Ishikawa (cell line): ENCODE data around the gene KAT14.

Experiments used
- CEBPB ChIP-seq: IDR thresholded peaks from 2 replicates; pipeline ENCODE4 v1.6.1; 2012
- CREB1 ChIP-seq: IDR thresholded peaks from 2 replicates; pipeline ENCODE4 v1.6.1; 2012; ENCODE audit warnings: low read depth
- EGR1 ChIP-seq: IDR thresholded peaks from 2 replicates; pipeline ENCODE4 v1.6.1; 2012
- EP300 ChIP-seq: IDR thresholded peaks from 2 replicates; pipeline ENCODE4 v1.6.1; 2012; ENCODE audit warnings: borderline replicate concordance
- FOXM1 ChIP-seq: IDR thresholded peaks from 2 replicates; pipeline ENCODE4 v1.6.1; 2012; ENCODE audit warnings: low read depth, borderline replicate concordance
- MAX ChIP-seq: IDR thresholded peaks from 2 replicates; pipeline ENCODE4 v1.6.1; 2012
- NFIC ChIP-seq: IDR thresholded peaks from 2 replicates; pipeline ENCODE4 v1.6.1; 2012
- RAD21 ChIP-seq: IDR thresholded peaks from 2 replicates; pipeline ENCODE4 v1.6.1; 2012; ENCODE audit warnings: low read depth
- TAF1 ChIP-seq: IDR thresholded peaks from 2 replicates; pipeline ENCODE4 v1.6.1; 2012; ENCODE audit warnings: low read depth, mild to moderate bottlenecking
- TCF12 ChIP-seq: IDR thresholded peaks from 2 replicates; pipeline ENCODE4 v1.6.1; 2012; ENCODE audit warnings: low read depth
- TEAD4 ChIP-seq: IDR thresholded peaks from 2 replicates; pipeline ENCODE4 v1.6.1; 2012
- YY1 ChIP-seq: IDR thresholded peaks from 2 replicates; pipeline ENCODE4 v1.6.1; 2012; ENCODE audit warnings: low read depth
- ZBTB7A ChIP-seq: IDR thresholded peaks from 2 replicates; pipeline ENCODE4 v1.6.1; 2012; ENCODE audit warnings: low read depth
- TF ChIP-seq, protein P1 (sequence below): IDR thresholded peaks from 2 replicates; pipeline ENCODE4 v1.6.1; 2012
- TF ChIP-seq, protein P2 (sequence below): IDR thresholded peaks from 2 replicates; pipeline ENCODE4 v1.6.1; 2012; ENCODE audit warnings: low read depth, mild to moderate bottlenecking

KAT14 gene, protein sequence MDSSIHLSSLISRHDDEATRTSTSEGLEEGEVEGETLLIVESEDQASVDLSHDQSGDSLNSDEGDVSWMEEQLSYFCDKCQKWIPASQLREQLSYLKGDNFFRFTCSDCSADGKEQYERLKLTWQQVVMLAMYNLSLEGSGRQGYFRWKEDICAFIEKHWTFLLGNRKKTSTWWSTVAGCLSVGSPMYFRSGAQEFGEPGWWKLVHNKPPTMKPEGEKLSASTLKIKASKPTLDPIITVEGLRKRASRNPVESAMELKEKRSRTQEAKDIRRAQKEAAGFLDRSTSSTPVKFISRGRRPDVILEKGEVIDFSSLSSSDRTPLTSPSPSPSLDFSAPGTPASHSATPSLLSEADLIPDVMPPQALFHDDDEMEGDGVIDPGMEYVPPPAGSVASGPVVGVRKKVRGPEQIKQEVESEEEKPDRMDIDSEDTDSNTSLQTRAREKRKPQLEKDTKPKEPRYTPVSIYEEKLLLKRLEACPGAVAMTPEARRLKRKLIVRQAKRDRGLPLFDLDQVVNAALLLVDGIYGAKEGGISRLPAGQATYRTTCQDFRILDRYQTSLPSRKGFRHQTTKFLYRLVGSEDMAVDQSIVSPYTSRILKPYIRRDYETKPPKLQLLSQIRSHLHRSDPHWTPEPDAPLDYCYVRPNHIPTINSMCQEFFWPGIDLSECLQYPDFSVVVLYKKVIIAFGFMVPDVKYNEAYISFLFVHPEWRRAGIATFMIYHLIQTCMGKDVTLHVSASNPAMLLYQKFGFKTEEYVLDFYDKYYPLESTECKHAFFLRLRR

DNA sequence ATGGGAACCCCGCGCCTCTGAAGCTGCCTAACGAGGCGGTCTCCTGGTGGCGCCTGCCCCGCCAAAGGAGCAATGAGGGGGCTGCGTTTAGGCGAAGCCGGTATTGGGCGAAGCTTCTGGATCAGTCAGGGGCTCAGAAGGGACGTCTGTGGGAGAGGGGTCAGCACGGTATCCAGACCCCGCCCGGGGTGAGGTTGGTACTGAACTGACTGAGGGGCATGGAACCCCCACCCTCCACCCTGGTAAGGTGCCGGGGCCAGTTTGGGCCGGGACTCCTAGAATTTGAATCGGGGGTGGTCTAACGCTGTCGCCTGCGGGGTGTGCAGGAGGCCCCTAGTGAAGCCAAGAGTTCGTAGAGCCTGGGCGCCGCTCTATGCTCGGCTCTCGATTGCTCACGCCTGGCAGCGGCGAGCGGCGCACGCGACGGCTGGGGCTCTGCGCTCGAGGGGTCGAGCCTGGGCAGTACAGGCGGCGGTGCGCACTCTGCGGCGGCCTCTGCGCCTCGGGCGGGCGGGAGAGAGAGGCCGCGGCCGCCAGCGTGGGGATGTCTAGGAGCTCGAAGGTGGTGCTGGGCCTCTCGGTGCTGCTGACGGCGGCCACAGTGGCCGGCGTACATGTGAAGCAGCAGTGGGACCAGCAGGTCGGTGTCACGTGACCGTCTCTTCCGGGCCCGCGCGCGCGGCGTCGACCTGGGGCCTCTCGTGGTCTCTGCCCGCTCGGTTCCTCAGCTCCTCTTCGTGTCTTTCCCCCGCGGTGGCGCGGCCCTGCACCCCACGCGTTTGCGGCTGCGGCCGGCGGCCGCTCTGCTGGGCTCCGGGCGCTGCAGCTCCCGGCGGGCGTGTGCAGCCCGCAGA, at the start of gene KAT14, which contains the start of gene PET117:
TSS of gene KAT14 (plus strand) at position 452 of the 854 bp plus-strand sequence. CDS start 4,798 bp downstream, outside the sequence.
TSS of gene PET117 (plus strand) at position 452 of the 854 bp plus-strand sequence. CDS start at position 545, 93 bp downstream.
- TF ChIP-seq, protein P1, sequence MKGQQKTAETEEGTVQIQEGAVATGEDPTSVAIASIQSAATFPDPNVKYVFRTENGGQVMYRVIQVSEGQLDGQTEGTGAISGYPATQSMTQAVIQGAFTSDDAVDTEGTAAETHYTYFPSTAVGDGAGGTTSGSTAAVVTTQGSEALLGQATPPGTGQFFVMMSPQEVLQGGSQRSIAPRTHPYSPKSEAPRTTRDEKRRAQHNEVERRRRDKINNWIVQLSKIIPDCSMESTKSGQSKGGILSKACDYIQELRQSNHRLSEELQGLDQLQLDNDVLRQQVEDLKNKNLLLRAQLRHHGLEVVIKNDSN = peak; percentile 95
- TF ChIP-seq EGR1 (no peak), EP300 (no peak), YY1 (peak; percentile 81), NFIC (no peak; the same call in 1 of the 2 replicates), CREB1 (no peak), FOXM1 (no peak), MAX (peak; percentile 97), CEBPB (no peak), ZBTB7A (peak; percentile 78), TEAD4 (peak; percentile 23; the same call in 1 of the 2 replicates), TCF12 (peak; percentile 40; the same call in 1 of the 2 replicates), RAD21 (no peak), TAF1 (peak; percentile 84)
- TF ChIP-seq, protein P2, sequence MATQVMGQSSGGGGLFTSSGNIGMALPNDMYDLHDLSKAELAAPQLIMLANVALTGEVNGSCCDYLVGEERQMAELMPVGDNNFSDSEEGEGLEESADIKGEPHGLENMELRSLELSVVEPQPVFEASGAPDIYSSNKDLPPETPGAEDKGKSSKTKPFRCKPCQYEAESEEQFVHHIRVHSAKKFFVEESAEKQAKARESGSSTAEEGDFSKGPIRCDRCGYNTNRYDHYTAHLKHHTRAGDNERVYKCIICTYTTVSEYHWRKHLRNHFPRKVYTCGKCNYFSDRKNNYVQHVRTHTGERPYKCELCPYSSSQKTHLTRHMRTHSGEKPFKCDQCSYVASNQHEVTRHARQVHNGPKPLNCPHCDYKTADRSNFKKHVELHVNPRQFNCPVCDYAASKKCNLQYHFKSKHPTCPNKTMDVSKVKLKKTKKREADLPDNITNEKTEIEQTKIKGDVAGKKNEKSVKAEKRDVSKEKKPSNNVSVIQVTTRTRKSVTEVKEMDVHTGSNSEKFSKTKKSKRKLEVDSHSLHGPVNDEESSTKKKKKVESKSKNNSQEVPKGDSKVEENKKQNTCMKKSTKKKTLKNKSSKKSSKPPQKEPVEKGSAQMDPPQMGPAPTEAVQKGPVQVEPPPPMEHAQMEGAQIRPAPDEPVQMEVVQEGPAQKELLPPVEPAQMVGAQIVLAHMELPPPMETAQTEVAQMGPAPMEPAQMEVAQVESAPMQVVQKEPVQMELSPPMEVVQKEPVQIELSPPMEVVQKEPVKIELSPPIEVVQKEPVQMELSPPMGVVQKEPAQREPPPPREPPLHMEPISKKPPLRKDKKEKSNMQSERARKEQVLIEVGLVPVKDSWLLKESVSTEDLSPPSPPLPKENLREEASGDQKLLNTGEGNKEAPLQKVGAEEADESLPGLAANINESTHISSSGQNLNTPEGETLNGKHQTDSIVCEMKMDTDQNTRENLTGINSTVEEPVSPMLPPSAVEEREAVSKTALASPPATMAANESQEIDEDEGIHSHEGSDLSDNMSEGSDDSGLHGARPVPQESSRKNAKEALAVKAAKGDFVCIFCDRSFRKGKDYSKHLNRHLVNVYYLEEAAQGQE = peak; percentile 8; the same call in 1 of the 2 replicates

DNA sequence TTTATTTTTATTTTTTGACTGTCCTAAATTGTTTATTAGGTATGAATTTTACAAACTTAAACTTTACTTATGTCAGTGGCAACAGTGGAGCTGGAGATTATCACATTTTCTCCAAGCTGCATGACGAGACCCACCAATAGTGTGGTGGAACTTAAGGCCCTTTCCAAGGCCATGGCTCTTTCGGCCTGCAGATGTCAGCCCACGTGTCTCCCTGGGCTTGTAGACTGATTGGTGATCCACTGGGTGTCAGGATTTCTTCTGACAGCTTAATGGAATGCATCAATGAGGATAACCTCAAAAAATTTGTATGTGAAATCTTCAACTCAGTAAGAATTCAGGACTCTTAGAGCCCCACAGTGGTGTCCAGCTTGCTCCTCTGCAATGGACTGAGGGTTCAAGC, 47.6 kb upstream of the KAT14 start:
- TF ChIP-seq RAD21 (no peak), FOXM1 (no peak), CEBPB (no peak), MAX (no peak), EP300 (no peak), TAF1 (no peak), TCF12 (no peak), CREB1 (no peak), NFIC (no peak), YY1 (no peak), TEAD4 (no peak), ZBTB7A (no peak), EGR1 (no peak)
- TF ChIP-seq, protein P1 = no peak
- TF ChIP-seq, protein P2 = no peak

- TF ChIP-seq TAF1 = no peak
- TF ChIP-seq ZBTB7A = no peak
- no peak for TF ChIP-seq CREB1
- TF ChIP-seq EP300 = no peak
- TF ChIP-seq FOXM1 = no peak
- TF ChIP-seq, protein P1 = no peak
Measured at GRCh38 chr20:18090477-18090876, 47.2 kb upstream of the KAT14 start.

- TF ChIP-seq EP300 (no peak), CEBPB (no peak), TEAD4 (no peak), EGR1 (no peak), NFIC (no peak), CREB1 (no peak), YY1 (no peak), RAD21 (no peak), MAX (no peak), TAF1 (no peak), FOXM1 (no peak), ZBTB7A (no peak), TCF12 (no peak)
- TF ChIP-seq, protein P1 = no peak
- TF ChIP-seq, protein P2 = no peak
Measured at GRCh38 chr20:18091623-18092022, 46.0 kb upstream of the KAT14 start.
